ENCODE measurements around the gene ACTN1. TPM values are rescaled to one million over a fixed set of nuclear protein-coding genes. Genes with fewer than 3 reads are reported as not detected.

ACTN1 gene
- total RNA-seq, 2 experiments from 2014 or later = 79.7 to 80.6 TPM

DNA sequence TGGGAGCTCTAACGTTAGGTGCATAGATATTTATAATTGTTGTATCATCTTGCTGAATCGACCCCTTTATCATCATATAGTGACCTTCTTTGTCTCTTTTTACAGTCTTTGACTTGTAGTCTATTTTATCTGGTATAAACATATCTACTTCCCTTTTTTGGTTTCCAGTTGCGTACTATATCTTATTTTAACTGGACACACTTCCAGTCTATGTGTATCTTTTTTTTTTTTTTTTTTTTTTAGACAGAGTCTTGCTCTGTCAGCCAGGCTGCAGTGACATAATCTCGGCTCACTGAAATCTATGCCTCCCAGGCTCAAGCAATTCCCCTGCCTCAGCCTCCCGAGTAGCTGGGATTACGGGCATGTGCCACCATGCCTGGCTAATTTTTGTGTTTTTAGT lies 144.3 kb downstream of the ACTN1 start:
- Mint-ChIP-seq H3K36me3 (ENCODE audit: low read depth) (peaks cover 4% of the 10 kb centered on the region), H3K9me3 (peaks cover 20% of the 10 kb centered on the region), H3K27ac (no peak overlapping the region), H3K27me3 (ENCODE audit: low read depth) (no peaks in the 10 kb centered on the region), H3K4me3 (no peak overlapping the region), H3K4me1 (ENCODE audit: low read depth) (peaks cover 2% of the 10 kb centered on the region)
- intact Hi-C loops (cut with micrococcal nuclease) = no loop called here
- DNase-seq = no peak
- CTCF ChIA-PET = interaction anchor here (0.7 to 1.0 kb wide), 2 partner anchors 12 to 130 kb away, joined by 4 read pairs; no protein-coding TSS in a partner anchor

GRCh38 chr14:68828698-68829097 lies 150.4 kb downstream of the ACTN1 start:
- intact Hi-C loops (cut with micrococcal nuclease) = no loop called here
- Mint-ChIP-seq H3K9me3 (peaks cover 6% of the 10 kb centered on the region), H3K4me3 (no peak overlapping the region), H3K27ac (no peak overlapping the region), H3K36me3 (ENCODE audit: low read depth) (no peaks in the 10 kb centered on the region), H3K27me3 (ENCODE audit: low read depth) (no peaks in the 10 kb centered on the region), H3K4me1 (ENCODE audit: low read depth) (peaks cover 4% of the 10 kb centered on the region)
- CTCF ChIA-PET = interaction anchor here (1.2 to 1.6 kb wide), 2 partner anchors 16 to 895 kb away, joined by 3 to 9 read pairs; no protein-coding TSS in a partner anchor
- no peak for DNase-seq

- H3K4me1 Mint-ChIP-seq (ENCODE audit: low read depth) = peaks cover 19% of the 10 kb centered on the region
- H3K9me3 Mint-ChIP-seq = no peaks in the 10 kb centered on the region
- H3K36me3 Mint-ChIP-seq (ENCODE audit: low read depth) = no peaks in the 10 kb centered on the region
- no peak overlapping the region for H3K4me3 Mint-ChIP-seq
- no peak overlapping the region for H3K27ac Mint-ChIP-seq
- CTCF ChIA-PET = interaction anchor here (1.0 to 5.8 kb wide), 4 partner anchors 17 to 944 kb away, joined by 3 to 47 read pairs (median 6); no protein-coding TSS in a partner anchor
- H3K27me3 Mint-ChIP-seq (ENCODE audit: low read depth) = no peaks in the 10 kb centered on the region
- intact Hi-C loops (cut with micrococcal nuclease) = no loop called here
- DNase-seq = no peak
Observed at GRCh38 chr14:68825729-68826128, 153.4 kb downstream of the ACTN1 start.

DNA sequence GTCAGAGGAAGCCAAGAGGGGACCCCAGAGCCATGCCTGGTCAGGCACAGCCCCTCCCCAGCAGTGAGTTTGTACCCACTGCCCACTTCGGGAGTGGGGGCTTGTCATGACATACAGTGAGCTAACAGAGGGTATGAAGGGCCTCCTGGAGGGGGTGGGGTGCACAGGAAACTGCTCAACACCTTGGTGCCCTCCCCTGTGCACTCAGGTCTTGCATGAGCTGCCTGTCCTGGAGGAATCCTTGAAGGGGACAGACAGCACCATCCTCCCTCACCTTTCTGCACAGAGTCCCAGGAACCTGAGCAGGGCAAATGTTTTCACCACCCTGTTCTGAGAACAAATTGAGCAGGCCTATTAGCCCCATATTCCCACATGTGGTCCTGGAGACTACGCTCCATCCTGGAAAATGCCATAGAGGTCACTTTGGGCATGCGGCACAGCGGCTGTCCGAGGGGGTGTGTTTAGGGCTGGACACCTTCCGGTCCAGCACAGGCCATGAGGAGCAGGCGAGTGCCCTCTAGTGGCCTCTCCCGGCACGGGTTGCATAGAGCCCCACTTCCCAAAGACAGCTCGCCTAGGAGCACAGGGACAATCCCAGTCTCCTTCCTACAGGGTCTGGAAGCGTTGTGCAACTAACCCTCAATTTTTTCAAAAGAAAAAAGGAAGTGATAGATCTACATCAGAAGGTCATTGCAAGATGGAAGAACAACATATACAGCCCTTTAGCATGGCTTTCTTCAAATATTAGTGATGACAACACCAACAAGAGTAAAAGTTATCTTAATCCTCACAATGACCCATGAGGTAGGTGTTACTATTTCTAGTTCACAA lies 154.4 kb downstream of the ACTN1 start:
- CTCF ChIA-PET = interaction anchor here (0.6 to 5.8 kb wide), 5 partner anchors 18 to 984 kb away, joined by 3 to 47 read pairs (median 3); no protein-coding TSS in a partner anchor
- intact Hi-C loops (cut with micrococcal nuclease) = no loop called here
- Mint-ChIP-seq H3K27ac (no peak overlapping the region), H3K9me3 (no peaks in the 10 kb centered on the region), H3K4me3 (no peak overlapping the region), H3K36me3 (ENCODE audit: low read depth) (no peaks in the 10 kb centered on the region), H3K4me1 (ENCODE audit: low read depth) (peaks cover 29% of the 10 kb centered on the region), H3K27me3 (ENCODE audit: low read depth) (no peaks in the 10 kb centered on the region)
- DNase-seq = peak; percentile 60

DNA sequence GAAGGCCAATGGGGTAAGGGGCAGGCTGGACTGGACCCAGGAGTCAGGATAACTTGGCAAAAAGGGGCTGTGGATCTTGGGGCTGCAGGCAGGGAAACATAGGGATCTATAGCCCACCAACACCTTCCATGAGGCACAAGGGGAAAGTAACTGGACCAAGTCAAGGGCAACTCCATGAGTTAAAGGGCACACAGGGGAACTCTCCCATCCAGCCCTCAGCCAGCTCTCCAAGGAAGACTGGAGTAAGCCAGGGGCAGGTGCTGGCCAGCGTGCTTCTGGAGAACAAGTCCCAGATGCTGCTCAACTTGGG lies 154.9 kb downstream of the ACTN1 start:
- intact Hi-C loops (cut with micrococcal nuclease) = no loop called here
- no peaks in the 10 kb centered on the region for H3K9me3 Mint-ChIP-seq
- no peaks in the 10 kb centered on the region for H3K27me3 Mint-ChIP-seq (ENCODE audit: low read depth)
- no peak overlapping the region for H3K27ac Mint-ChIP-seq
- no peak overlapping the region for H3K4me3 Mint-ChIP-seq
- H3K4me1 Mint-ChIP-seq (ENCODE audit: low read depth) = peaks cover 35% of the 10 kb centered on the region
- H3K36me3 Mint-ChIP-seq (ENCODE audit: low read depth) = no peaks in the 10 kb centered on the region
- CTCF ChIA-PET = interaction anchor here (0.5 to 5.8 kb wide), 4 partner anchors 19 to 576 kb away, joined by 3 to 47 read pairs (median 3); no protein-coding TSS in a partner anchor
- no peak for DNase-seq

Other genes starting within 250 kb of the ACTN1 start
- 10 to 100 TPM; 76.8 to 85.1 TPM for gene ZFP36L1, start 186.2 kb downstream of the ACTN1 start, total RNA-seq
- 10 to 100 TPM; 34.5 to 35.1 TPM for gene DCAF5, start 173.8 kb upstream of the ACTN1 start, total RNA-seq
- gene EXD2, start 212.2 kb upstream of the ACTN1 start, total RNA-seq = 10 to 100 TPM; 11.8 to 12.7 TPM